Smooth muscle cell (in vitro differentiated cells): Measurements from ENCODE around the gene HDAC9. TPM values are rescaled to one million over a fixed set of nuclear protein-coding genes. Genes with fewer than 3 reads are reported as not detected.

Experiments used
- DNase-seq: peaks from one replicate; lab custom pipeline; 2025; ENCODE audit not compliant: unreplicated experiment; lab: John Stamatoyannopoulos, UW
- H2AFZ ChIP-seq: fragments of 200-600 bp; sonication (generic); 2 replicates; pipeline ENCODE4 v1.6.0; 2016; ENCODE audit warnings: antibody characterized with exemption, low read depth, mild to moderate bottlenecking
- H3F3A ChIP-seq: fragments of 200-600 bp; sonication (generic); 2 replicates; pipeline ENCODE4 v1.6.0; 2017; ENCODE audit warnings: antibody characterized with exemption, low read depth
- H3K27ac ChIP-seq: fragments of 200-600 bp; sonication (generic); 2 replicates; pipeline ENCODE4 v1.5.1; 2016; ENCODE audit warnings: low read depth, mild to moderate bottlenecking
- H3K27me3 ChIP-seq: fragments of 200-600 bp; sonication (generic); 2 replicates; pipeline ENCODE4 v1.6.1; 2016; ENCODE audit warnings: low read depth, mild to moderate bottlenecking
- H3K36me3 ChIP-seq: fragments of 200-600 bp; sonication (generic); 2 replicates; pipeline ENCODE4 v1.5.1; 2016; ENCODE audit warnings: low read depth
- H3K4me1 ChIP-seq: fragments of 200-600 bp; sonication (generic); 2 replicates; pipeline ENCODE4 v1.5.1; 2016; ENCODE audit warnings: low read depth
- H3K4me2 ChIP-seq: fragments of 200-600 bp; sonication (generic); 2 replicates; pipeline ENCODE4 v1.6.0; 2016; ENCODE audit warnings: mild to moderate bottlenecking
- H3K4me3 ChIP-seq: fragments of 200-600 bp; sonication (generic); 2 replicates; pipeline ENCODE4 v1.5.1; 2016; ENCODE audit warnings: mild to moderate bottlenecking
- H3K79me2 ChIP-seq: fragments of 200-600 bp; sonication (generic); 2 replicates; pipeline ENCODE4 v1.6.0; 2016; ENCODE audit warnings: low read depth, mild to moderate bottlenecking
- H3K9ac ChIP-seq: fragments of 200-600 bp; sonication (generic); 2 replicates; pipeline ENCODE4 v1.6.0; 2016; ENCODE audit warnings: low read depth
- H3K9me3 ChIP-seq: fragments of 200-600 bp; sonication (generic); replicated peaks from 2 replicates; pipeline ENCODE4 v1.5.1; 2016; ENCODE audit warnings: low read depth
- H4K20me1 ChIP-seq: fragments of 200-600 bp; sonication (generic); 2 replicates; pipeline ENCODE4 v1.6.0; 2016; ENCODE audit warnings: low read depth
- CTCF ChIP-seq: fragments of 200-600 bp; sonication (generic); IDR thresholded peaks from 2 replicates; pipeline ENCODE4 v1.5.1; 2017; ENCODE audit warnings: borderline replicate concordance, mild to moderate bottlenecking, antibody characterized with exemption; ENCODE audit not compliant: insufficient read depth, poor library complexity, severe bottlenecking
- WGBS: methylation state at CpG from one replicate; pipeline ENCODE4 v1.1.7; 2016; ENCODE audit warnings: low lambda C conversion rate; 5-methylcytosine and 5-hydroxymethylcytosine counted together
- polyA plus RNA-seq: library from polyadenylated mRNA; unstranded; fragments of >200 nt; fragmentation: Nextera tagmentation; extraction: Ambion mirVana; gene quantifications from 2 replicates; pipeline ENCODE4 v1.2.1, GENCODE V29; 2016
- total RNA-seq: library from RNA; depleted of rRNA; stranded (reverse); fragments of >200 nt; gene quantifications from 2 replicates; pipeline ENCODE4 v1.2.3, GENCODE V29; 2014

HDAC9 gene
- total RNA-seq (7.1 and 9.2 TPM in 2 replicates), polyA plus RNA-seq (2.2 and 2.5 TPM in 2 replicates)

DNA sequence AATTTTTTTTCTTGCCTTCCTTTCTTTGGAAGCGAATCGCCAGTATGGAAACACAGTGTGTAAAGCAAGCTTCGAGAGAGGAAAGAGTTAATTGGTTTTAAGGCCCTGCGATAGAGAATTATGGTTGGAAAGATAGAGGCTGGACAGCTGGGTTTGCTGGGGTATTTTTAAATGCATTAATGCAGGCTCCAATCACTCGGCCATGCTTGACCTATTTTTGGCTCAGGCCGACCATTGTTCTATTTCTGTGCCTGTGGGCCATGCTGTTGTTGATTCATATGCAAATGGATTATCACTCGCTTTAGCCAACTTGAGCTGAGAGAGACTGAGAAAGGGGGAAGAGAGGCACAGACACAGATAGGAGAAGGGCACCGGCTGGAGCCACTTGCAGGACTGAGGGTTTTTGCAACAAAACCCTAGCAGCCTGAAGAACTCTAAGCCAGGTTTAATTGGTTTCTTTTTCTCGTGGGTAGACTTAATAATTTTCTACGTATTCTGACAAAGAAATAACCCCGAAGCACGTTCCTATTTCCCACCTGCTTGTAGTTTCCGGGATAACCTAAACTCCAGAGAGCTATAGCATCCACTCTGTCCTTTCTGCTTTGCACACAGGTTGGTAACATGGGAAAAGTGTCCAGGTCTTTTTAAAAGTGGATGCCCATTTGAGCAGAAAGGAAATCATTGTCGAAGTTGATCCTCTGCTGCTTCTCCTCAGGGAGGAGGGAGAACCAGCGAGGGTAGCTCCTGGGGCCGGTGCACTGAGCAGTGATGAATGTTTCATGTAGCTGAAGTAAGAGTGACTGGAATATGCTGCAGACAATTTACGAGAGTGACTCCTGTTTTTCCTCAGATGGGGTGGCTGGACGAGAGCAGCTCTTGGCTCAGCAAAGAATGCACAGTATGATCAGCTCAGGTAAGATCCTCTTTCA lies at the start of gene HDAC9:
HDAC9 (plus strand) TSS at position 338 of the 929 bp plus-strand sequence; CDS start at position 892, 554 bp downstream.
- peaks cover 3% of the 10 kb centered on the region for H3F3A ChIP-seq
- TF ChIP-seq CTCF, result no peak

DNA sequence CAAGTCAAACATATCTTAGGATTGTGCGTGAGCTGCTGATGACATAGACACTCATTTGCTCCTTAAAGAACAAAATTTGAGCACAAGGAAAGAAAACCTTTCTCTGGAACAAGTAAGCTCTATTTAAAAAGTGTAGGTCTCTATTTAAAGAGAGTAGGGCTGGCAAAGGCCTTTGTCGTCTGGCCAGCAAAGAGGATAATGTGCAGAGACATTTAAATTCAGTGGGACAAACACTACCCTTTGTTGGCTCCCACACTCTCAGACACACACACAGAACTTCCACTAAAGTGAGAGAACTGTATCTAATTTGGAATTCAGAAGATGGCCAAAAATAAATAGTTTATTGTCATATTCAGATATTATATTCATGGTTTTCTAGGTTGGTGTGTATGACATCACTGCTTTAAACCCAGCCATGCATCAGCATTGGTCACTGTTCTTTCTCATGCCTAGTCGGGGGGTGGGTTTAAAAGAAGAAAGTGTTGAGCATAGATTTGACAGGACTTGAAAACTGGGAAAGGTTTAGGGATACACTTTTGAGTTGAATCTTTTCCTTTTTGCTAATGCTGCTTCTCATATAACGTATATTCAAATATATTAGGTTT lies 49.5 kb upstream of the HDAC9 start:
- Histone ChIP-seq H3K36me3 (no peaks in the 10 kb centered on the region), H3K4me2 (no peak overlapping the region), H3F3A (no peaks in the 10 kb centered on the region), H4K20me1 (no peaks in the 10 kb centered on the region), H3K27me3 (no peaks in the 10 kb centered on the region), H2AFZ (peak overlapping the region; percentile 51), H3K9ac (no peak overlapping the region), H3K79me2 (no peaks in the 10 kb centered on the region), H3K9me3 (no peaks in the 10 kb centered on the region), H3K4me3 (no peak overlapping the region), H3K27ac (no peak overlapping the region), H3K4me1 (peaks cover 15% of the 10 kb centered on the region)
- DNase-seq, result no peak
- WGBS, result 77% methylated on average over 4 of the region's 4 CpGs
- no peak for TF ChIP-seq CTCF

More for the DNA sequence above, at the start of gene HDAC9:
- peak within 1 kb of the TSS; percentile 47 for H2AFZ ChIP-seq
- H3K27ac ChIP-seq, result peak within 1 kb of the TSS; percentile 91
- no peaks in the 10 kb centered on the region for H3K79me2 ChIP-seq
- 14% methylated on average over 18 of the region's 18 CpGs for WGBS
- H3K36me3 ChIP-seq, result no peaks in the 10 kb centered on the region
- H3K9ac ChIP-seq, result peak within 1 kb of the TSS; percentile 72
- H3K27me3 ChIP-seq, result no peaks in the 10 kb centered on the region
- no peaks in the 10 kb centered on the region for H3K9me3 ChIP-seq
- peak within 1 kb of the TSS; percentile 40 for H3K4me3 ChIP-seq
- peaks cover 21% of the 10 kb centered on the region for H3K4me1 ChIP-seq
- no peak for DNase-seq
- no peaks in the 10 kb centered on the region for H4K20me1 ChIP-seq
- H3K4me2 ChIP-seq, result peak within 1 kb of the TSS; percentile 88

DNA sequence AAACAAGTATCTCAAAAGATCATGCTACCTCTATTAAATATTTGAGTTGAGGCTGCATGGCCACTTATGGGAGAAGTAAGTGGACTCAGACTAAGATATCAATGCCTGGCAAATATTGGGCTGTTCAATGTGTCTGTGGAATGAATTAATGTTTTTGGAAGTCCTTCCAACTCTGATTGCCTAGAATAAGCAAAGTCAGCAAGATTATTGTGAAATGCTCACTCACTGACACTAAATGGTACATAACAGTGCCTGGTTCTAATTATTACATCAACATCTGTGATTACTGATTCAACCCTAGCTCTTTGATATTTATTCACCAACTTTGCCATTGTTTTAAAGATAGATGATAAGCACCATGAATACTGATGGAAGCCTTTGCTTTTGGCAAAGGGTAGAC lies 45.5 kb upstream of the HDAC9 start:
- Histone ChIP-seq H3K9ac (no peak overlapping the region), H3K4me2 (no peak overlapping the region), H3K36me3 (no peaks in the 10 kb centered on the region), H3K27ac (no peak overlapping the region), H3K4me1 (peaks cover 13% of the 10 kb centered on the region), H3F3A (no peaks in the 10 kb centered on the region), H3K79me2 (no peaks in the 10 kb centered on the region), H3K27me3 (no peaks in the 10 kb centered on the region), H3K4me3 (no peak overlapping the region), H2AFZ (no peak overlapping the region), H4K20me1 (no peaks in the 10 kb centered on the region), H3K9me3 (no peaks in the 10 kb centered on the region)
- no peak for DNase-seq
- TF ChIP-seq CTCF, result no peak

DNA sequence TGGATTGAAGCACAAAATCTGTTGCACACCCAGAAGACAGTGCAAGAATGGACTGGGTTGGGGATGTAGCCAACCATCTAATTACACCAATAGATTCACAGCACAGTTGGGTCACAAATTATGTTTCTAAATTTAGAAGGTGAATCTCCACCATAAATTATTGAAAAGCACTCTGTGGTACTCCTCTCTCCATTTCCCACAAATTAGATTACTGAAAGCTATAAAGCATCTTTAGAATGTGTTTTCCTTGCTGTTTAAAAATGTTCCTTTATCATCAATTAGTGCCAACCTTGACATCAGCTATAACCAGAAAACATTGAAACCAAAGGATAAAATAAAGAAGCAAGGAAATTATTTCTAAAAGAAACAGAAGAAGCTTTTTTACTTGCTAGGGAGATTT lies 39.9 kb upstream of the HDAC9 start:
- H3K79me2 ChIP-seq, result no peaks in the 10 kb centered on the region
- no peaks in the 10 kb centered on the region for H4K20me1 ChIP-seq
- H3K4me1 ChIP-seq, result no peaks in the 10 kb centered on the region
- H2AFZ ChIP-seq, result no peak overlapping the region
- no peak for TF ChIP-seq CTCF
- H3K4me2 ChIP-seq, result no peak overlapping the region
- no peaks in the 10 kb centered on the region for H3K36me3 ChIP-seq
- H3K4me3 ChIP-seq, result no peak overlapping the region
- no peak for DNase-seq
- no peaks in the 10 kb centered on the region for H3F3A ChIP-seq
- no peak overlapping the region for H3K9ac ChIP-seq
- H3K9me3 ChIP-seq, result no peaks in the 10 kb centered on the region
- no peaks in the 10 kb centered on the region for H3K27me3 ChIP-seq
- H3K27ac ChIP-seq, result no peak overlapping the region
